Measurements from ENCODE around the gene DGKG.

DGKG gene

DNA sequence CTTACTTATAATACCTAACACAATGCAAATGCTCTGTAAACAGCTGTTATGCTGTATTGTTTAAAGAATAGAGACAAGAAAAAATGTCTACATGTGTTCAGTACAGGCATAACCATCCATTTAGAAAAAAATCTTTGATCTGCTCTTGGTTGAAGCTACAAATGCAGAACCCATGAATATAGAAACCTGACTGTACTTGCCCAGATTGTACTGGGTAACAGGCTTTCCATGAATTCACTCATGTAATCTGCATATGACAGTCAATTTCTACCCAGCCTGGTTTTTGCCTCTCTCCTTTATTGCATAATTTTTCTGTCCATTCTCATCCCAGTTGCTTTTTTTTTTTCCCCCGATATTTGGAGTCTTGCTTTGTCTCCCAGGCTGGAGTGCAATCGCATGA, 190.5 kb downstream of the DGKG start:
- DNase-seq (ENCODE audit: low read depth): no peak

- DNase-seq (ENCODE audit: low read depth): no peak
These were observed 191.5 kb downstream of the DGKG start for GRCh38 chr3:186170516-186170915.

DNA sequence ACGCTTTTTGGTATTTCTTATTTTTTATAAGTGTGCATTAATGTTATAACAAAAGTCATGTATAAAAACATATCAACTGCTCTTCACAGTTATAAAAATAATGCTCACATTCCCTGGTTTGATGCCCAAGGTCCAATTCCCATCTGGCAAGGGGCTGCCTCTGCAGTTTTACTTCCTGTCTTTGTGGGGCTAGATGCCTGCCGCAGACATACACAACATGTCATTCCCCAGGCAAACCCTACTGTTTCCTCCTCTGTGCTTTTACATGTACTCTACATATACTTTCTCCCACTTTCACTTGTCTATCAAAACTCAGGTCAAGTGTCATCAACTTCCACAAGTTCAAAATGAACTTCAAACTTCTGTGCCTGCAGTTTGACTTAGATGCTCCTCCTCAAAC, 192.7 kb downstream of the DGKG start:
- no peak for DNase-seq (ENCODE audit: low read depth)

- DNase-seq (ENCODE audit: low read depth): no peak
These were observed 193.1 kb downstream of the DGKG start for GRCh38 chr3:186168976-186169375.

DNA sequence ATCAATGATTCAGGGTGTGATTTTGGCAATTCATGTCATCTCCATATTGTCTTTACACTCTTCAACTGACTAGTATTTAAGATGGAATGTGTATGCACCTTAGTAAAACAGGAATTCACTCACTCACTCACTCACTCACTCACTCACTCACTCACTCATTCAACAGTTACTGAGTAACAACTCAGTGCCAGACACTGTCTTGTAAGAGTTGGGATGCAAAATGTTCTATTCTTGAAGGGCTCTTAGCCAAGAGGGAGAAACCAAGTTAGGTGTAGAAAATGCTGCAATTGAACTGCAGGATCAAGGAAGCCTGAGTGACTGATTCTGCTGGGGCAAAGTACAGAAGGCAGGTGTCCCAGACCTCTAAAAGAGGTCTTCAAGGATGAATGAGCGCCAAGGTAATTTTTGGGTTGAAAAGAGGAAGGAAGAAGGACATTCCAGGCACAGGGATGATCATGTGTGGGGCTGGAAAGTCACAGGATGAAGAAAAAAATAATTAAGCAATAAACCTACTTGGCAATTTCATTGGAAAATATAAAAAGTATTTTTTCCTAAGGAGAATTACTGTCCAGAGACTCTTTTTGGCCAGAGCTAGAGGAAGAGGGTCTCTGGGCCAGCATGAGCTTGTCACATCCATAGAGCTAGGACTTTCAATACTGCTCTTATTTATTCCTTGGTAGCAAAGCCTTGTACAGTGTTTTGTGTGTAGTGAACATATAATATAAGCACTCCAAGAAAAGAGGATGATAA, 194.2 kb downstream of the DGKG start:
- no peak for DNase-seq (ENCODE audit: low read depth)

GRCh38 chr3:186166491-186167288, 195.3 kb downstream of the DGKG start:
- no peak for DNase-seq (ENCODE audit: low read depth)

- DNase-seq (ENCODE audit: low read depth): no peak
These were observed 196.0 kb downstream of the DGKG start for GRCh38 chr3:186166036-186166435.

- DNase-seq (ENCODE audit: low read depth): no peak
These were observed 196.7 kb downstream of the DGKG start for GRCh38 chr3:186165331-186165730.

GRCh38 chr3:186164696-186165095, 197.3 kb downstream of the DGKG start:
- DNase-seq (ENCODE audit: low read depth): no peak

DNA sequence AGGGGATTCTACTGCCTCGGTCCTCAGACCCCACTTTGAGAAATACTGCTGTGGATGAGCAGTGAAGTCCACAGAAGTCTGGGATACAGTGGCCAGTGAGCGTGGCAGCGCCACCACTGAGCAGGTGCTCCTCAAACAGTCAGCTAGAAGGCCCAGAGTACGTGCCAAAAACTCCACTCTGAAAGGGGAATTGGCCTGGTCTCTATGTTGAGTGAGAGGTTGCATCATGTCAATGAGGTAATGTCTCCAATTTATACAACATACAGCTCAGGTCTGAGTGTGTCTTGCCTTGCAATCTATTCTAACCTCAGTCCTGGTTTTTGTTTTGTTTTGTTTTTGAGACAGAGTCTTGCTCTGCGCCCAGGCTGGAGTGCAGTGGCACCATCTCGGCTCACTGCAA, 199.8 kb downstream of the DGKG start:
- DNase-seq (ENCODE audit: low read depth): no peak

DNA sequence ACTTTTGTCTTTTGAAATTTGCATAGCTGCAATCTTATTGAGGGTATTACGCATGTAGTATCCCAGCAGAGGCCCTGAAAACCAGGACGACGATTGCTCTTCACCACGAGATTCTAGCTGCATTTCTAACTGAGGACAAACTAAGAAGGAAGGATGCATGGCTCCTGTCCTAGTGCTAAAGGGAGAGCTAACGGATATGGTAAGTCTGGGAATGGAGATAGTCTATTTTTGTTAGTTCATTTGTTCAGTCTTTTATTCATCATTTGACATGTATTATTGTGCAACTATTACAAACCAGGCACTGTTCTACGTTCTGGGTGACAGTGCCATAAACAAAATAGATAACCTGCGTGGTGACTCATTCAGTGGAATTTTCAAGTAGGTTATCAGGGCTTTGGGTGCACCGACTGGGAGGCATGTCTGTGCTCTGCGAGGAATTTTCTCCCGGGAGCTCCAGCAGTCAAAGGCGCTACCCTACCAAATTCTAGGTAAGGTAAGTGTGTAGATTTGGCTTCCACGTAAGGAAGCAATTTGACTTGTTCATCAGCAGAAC, 201.3 kb downstream of the DGKG start:
- no peak for DNase-seq (ENCODE audit: low read depth)

- no peak for DNase-seq (ENCODE audit: low read depth)
These were observed 207.4 kb downstream of the DGKG start for GRCh38 chr3:186154641-186155040.

- no peak for DNase-seq (ENCODE audit: low read depth)
These were observed 209.1 kb downstream of the DGKG start for GRCh38 chr3:186152889-186153292.

- no peak for DNase-seq (ENCODE audit: low read depth)
These were observed 209.7 kb downstream of the DGKG start for GRCh38 chr3:186152361-186152798.

GRCh38 chr3:186151077-186151971, 210.7 kb downstream of the DGKG start:
- no peak for DNase-seq (ENCODE audit: low read depth)

GRCh38 chr3:186150041-186150830, 211.8 kb downstream of the DGKG start:
- no peak for DNase-seq (ENCODE audit: low read depth)

DNA sequence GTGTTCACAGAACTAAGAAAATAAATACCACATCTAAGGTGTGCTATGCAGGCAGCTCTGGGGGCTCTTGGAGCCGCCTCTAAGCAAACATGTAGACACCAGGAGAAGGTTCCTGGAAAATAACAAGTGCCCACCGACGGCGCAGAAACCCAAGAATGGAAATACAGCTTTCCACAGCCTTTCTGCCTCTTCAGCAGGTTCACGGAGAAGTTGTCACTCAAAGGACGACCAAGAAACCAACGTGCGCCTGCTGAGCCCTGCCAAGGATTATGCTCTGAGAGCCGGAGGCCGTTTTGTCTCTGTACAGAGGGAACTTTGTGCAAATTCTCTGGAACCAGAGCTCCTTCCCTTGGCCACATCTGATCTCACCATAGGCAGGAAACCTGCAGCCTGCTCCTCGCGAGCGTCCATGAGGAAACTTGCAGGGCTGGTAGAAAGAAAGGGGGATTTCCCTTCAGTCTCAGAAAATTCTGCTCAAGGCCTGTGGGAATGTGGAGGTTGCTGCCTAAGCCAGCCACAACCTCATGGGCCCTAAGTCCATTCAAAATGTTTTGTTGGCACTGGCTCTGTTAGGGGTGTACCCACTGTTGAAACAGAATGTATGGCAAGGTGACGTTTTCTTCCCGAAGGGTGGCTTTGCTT, 212.6 kb downstream of the DGKG start:
- DNase-seq (ENCODE audit: low read depth): no peak

DNA sequence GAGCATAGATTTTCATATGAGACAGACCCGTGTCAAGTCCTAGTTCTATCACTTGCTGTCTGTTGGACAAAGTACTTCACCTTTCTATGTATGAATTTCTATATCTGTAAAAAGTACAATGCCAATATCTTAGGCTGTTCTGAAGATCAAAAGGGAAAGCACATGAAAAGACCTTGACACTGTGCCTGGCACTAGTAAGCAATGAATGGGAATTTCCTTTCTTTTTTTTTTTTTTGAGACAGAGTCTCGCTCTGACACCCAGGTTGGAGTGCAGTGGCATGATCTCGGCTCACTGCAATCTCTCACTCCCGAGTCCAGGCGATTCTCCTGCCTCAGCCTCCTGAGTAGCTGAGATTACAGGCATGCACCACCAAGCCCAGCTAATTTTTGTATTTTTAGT, 217.8 kb downstream of the DGKG start:
- DNase-seq (ENCODE audit: low read depth): no peak

- no peak for DNase-seq (ENCODE audit: low read depth)
These were observed 218.8 kb downstream of the DGKG start for GRCh38 chr3:186143250-186143649.

GRCh38 chr3:186142393-186142932, 219.6 kb downstream of the DGKG start:
- no peak for DNase-seq (ENCODE audit: low read depth)

GRCh38 chr3:186141790-186142189, 220.2 kb downstream of the DGKG start:
- no peak for DNase-seq (ENCODE audit: low read depth)
